Psoas muscle (tissue), 8 donors: ENCODE data around the gene RLN3. TPM values are rescaled to one million over a fixed set of nuclear protein-coding genes. Genes with fewer than 3 reads are reported as not detected.
A peak's percentile ranks its signal among the peaks of the same experiment; 100 is the strongest.

Experiments
- ATAC-seq, 4 donors: fragments of 200-7000 bp; cut with Tn5 transposase; one replicate each; pipeline ENCODE4 v1.9.1; 2020; ENCODE audit warnings: moderate library complexity in 3 of 4, mild to moderate bottlenecking in 2 of 4
- DNase-seq, 2 donors: peaks; one replicate each; pipeline ENCODE4 v3.0.0-alpha.2; 2020
- H3K27ac ChIP-seq: fragments of 200-600 bp; one replicate; pipeline ENCODE4 v1.8.0; 2022
- H3K27me3 ChIP-seq, 3 donors: fragments of 200-600 bp in 1 of 3; one replicate each; pipeline versions ENCODE4 v1.6.1 to v1.8.0; 2013 to 2022; ENCODE audit warnings: low read length in 2 of 3, mild to moderate bottlenecking in 2 of 3, moderate library complexity in 1 of 3; ENCODE audit not compliant: insufficient read depth in 3 of 3
- H3K36me3 ChIP-seq, 2 donors: fragments of 200-600 bp in 1 of 2; one replicate each; pipeline versions ENCODE4 v1.6.1 to v1.8.0; 2013 to 2022; ENCODE audit warnings: low read depth in 1 of 2, mild to moderate bottlenecking in 1 of 2, moderate library complexity in 1 of 2; ENCODE audit not compliant: insufficient read depth in 1 of 2
- H3K4me1 ChIP-seq: fragments of 200-600 bp; one replicate; pipeline ENCODE4 v1.8.0; 2022
- H3K4me3 ChIP-seq: fragments of 200-600 bp; one replicate; pipeline ENCODE4 v1.8.0; 2022; ENCODE audit warnings: mild to moderate bottlenecking
- H3K9me3 ChIP-seq: fragments of 200-600 bp; one replicate; pipeline ENCODE4 v1.8.0; 2022
- CTCF ChIP-seq: fragments of 200-600 bp; IDR thresholded peaks from one replicate; pipeline ENCODE4 v1.8.0; 2022; ENCODE audit warnings: antibody characterized with exemption
- WGBS, 3 donors: extraction: QIAGEN DNeasy Blood & Tissue Kit; methylation state at CpG; one replicate each; pipeline versions ENCODE4 v1.1.6 to v1.1.7; 2013; 5-methylcytosine and 5-hydroxymethylcytosine counted together
- intact Hi-C, 2 donors: fragments of 100-400 bp; cut with DNase I; formaldehyde crosslinking; loops; one replicate each; pipeline versions ENCODE4 v1.11.0 to v1.14.2; 2022
- polyA plus RNA-seq, 3 donors: library from polyadenylated mRNA; stranded (reverse); fragments of 200-250 nt; gene quantifications; one replicate each; pipeline ENCODE4 v1.2.3, GENCODE V29; 2013
- total RNA-seq, 4 donors: library from RNA; stranded (reverse); fragmentation: NEBNext Ultra II Directional in 2 of 4; extraction: Animal tissue kit (Norgen Biotek cat#: 25700) in 2 of 4; gene quantifications; one replicate each; pipeline versions ENCODE4 v1.2.1 to v1.2.4, GENCODE V29; 2021 to 2023
- donor health status: healthy with polysubstance abuse.
- donor health status: DM: no; HTN: no; CAD: no; lungs with moderate emphysema.
- donor health status: Bipolar disorder and iron deficiency.
- donor health status: healthy.
- donor health status: DM: yes; HTN: yes; CAD: no.
- donor health status: DM: no; HTN: no; CAD: no.
- donor health status: DM: no; HTN: no; CAD: no.
- donor health status: DM: yes; HTN: yes; CAD: no.

RLN3 gene
- total and polyA plus RNA-seq, 7 donors = not detected

GRCh38 chr19:14058182-14059092, 30.5 kb downstream of the RLN3 start:
- WGBS, 3 donors = 25 to 29% (median 28%) methylated on average over 16 to 17 of the region's 17 CpGs
- DNase-seq (no peak), ATAC-seq (no peak)
- no peaks in the 10 kb centered on the region for H3K9me3 ChIP-seq
- no peak overlapping the region for H3K27ac ChIP-seq
- TF ChIP-seq CTCF = no peak
- H3K27me3 ChIP-seq = peaks cover 0 to 43% (median 19%) of the 10 kb centered on the region in 3 donors
- no peaks in the 10 kb centered on the region for H3K4me1 ChIP-seq
- intact Hi-C loops = no loop called here
- H3K4me3 ChIP-seq = no peak overlapping the region
- H3K36me3 ChIP-seq = no peaks in the 10 kb centered on the region

- H3K36me3 ChIP-seq = no peaks in the 10 kb centered on the region
- peak in 1 of 4 donors; percentile 57 for ATAC-seq
- no peak overlapping the region for H3K27ac ChIP-seq
- H3K4me3 ChIP-seq = no peak overlapping the region
- peak; percentile 49 for TF ChIP-seq CTCF
- DNase-seq = peak in 1 of 2 donors; percentile 24
- H3K9me3 ChIP-seq = no peaks in the 10 kb centered on the region
- intact Hi-C loops = no loop called here
- H3K27me3 ChIP-seq = peaks cover 0 to 43% (median 19%) of the 10 kb centered on the region in 3 donors
- WGBS, 3 donors = 15 to 23% (median 22%) methylated on average over 13 to 15 of the region's 15 CpGs
- no peaks in the 10 kb centered on the region for H3K4me1 ChIP-seq
Observed at GRCh38 chr19:14059093-14059480, 31.1 kb downstream of the RLN3 start.

- Histone ChIP-seq H3K27ac (no peak overlapping the region), H3K4me3 (no peak overlapping the region), H3K27me3 (peaks cover 0 to 43% (median 19%) of the 10 kb centered on the region in 3 donors), H3K9me3 (no peaks in the 10 kb centered on the region), H3K4me1 (no peaks in the 10 kb centered on the region), H3K36me3 (no peaks in the 10 kb centered on the region)
- TF ChIP-seq CTCF = no peak
- DNase-seq = no peak
- 46 to 56% (median 52%) methylated on average over 8 of the region's 8 CpGs for WGBS, 3 donors
- intact Hi-C loops = no loop called here
- no peak for ATAC-seq
Observed at GRCh38 chr19:14059652-14060155, 31.8 kb downstream of the RLN3 start.

GRCh38 chr19:14061081-14061749, 33.3 kb downstream of the RLN3 start:
- 50 to 54% (median 51%) methylated on average over 9 of the region's 9 CpGs for WGBS, 3 donors
- H3K4me3 ChIP-seq = no peak overlapping the region
- ATAC-seq (no peak), DNase-seq (no peak)
- TF ChIP-seq CTCF = no peak
- H3K27ac ChIP-seq = no peak overlapping the region
- H3K27me3 ChIP-seq = peaks cover 0 to 43% (median 19%) of the 10 kb centered on the region in 3 donors
- intact Hi-C loops = no loop called here
- no peaks in the 10 kb centered on the region for H3K4me1 ChIP-seq
- no peaks in the 10 kb centered on the region for H3K9me3 ChIP-seq
- no peaks in the 10 kb centered on the region for H3K36me3 ChIP-seq
